H1 (cell line): Measurements from ENCODE around the gene TMEM176B. TPM values are rescaled to one million over a fixed set of nuclear protein-coding genes. Genes with fewer than 3 reads are reported as not detected.

Source experiments
- CTCF ChIA-PET: fragments of 300-600 bp; sonication (Branson Sonifier 250); formaldehyde crosslinking; loops from one replicate; lab custom pipeline; 2021; ENCODE audit not compliant: partially characterized antibody; lab: Charles Lee
- POLR2A ChIA-PET: fragments of 300-600 bp; sonication (Branson Sonifier 250); formaldehyde crosslinking; loops from one replicate; lab custom pipeline; 2021; ENCODE audit warnings: inconsistent platforms; ENCODE audit not compliant: partially characterized antibody; lab: Charles Lee
- DNase-seq, 2 experiments: peaks; one replicate each; pipeline versions ENCODE4 v3.0.0 to v3.0.0-alpha.2; 2010 to 2022; ENCODE audit warnings: low spot score in 2 of 2, low read depth in 1 of 2, mixed read lengths in 1 of 2
- FAIRE-seq: peaks from 2 replicates; lab custom pipeline; 2011; peaks lifted over from hg19 to GRCh38; lab: Jason Lieb, UNC
- H2AFZ ChIP-seq: 2 replicates; pipeline ENCODE4 v1.8.1; 2012; ENCODE audit warnings: low read length, inconsistent platforms
- H2AK5ac ChIP-seq: 2 replicates; pipeline ENCODE4 v1.6.1; 2013; ENCODE audit warnings: low read depth, low read length
- H2BK120ac ChIP-seq: replicated peaks from 2 replicates; pipeline ENCODE3; 2013; ENCODE audit warnings: low read depth, low read length, inconsistent platforms
- H2BK12ac ChIP-seq: 2 replicates; pipeline ENCODE4 v1.6.1; 2013; ENCODE audit warnings: low read depth, low read length
- H2BK15ac ChIP-seq: 2 replicates; pipeline ENCODE4 v1.6.1; 2013; ENCODE audit warnings: low read length
- H2BK20ac ChIP-seq: 2 replicates; pipeline ENCODE4 v1.6.1; 2013; ENCODE audit warnings: low read length
- H2BK5ac ChIP-seq: 2 replicates; pipeline ENCODE4 v1.6.1; 2013; ENCODE audit warnings: low read depth, low read length
- H3K14ac ChIP-seq: 2 replicates; pipeline ENCODE4 v1.6.1; 2013; ENCODE audit warnings: inconsistent platforms; ENCODE audit not compliant: insufficient read length
- H3K18ac ChIP-seq: 2 replicates; pipeline ENCODE4 v1.6.1; 2013; ENCODE audit warnings: low read length; ENCODE audit errors: extremely low read depth
- H3K23ac ChIP-seq: 2 replicates; pipeline ENCODE4 v1.6.1; 2013; ENCODE audit warnings: inconsistent platforms; ENCODE audit not compliant: insufficient read length
- H3K23me2 ChIP-seq: 2 replicates; pipeline ENCODE4 v1.6.1; 2013; ENCODE audit warnings: low read depth, low read length
- H3K27ac ChIP-seq: 2 replicates; pipeline ENCODE4 v1.6.1; 2011; ENCODE audit warnings: low read depth, low read length, inconsistent platforms
- H3K27me3 ChIP-seq, 4 experiments: replicated peaks in 1 of 4; 1 replicate in 1 of 4; 2 replicates in 3 of 4; pipeline versions ENCODE4 v1.6.1 to v1.8.1; 2011 to 2013; ENCODE audit warnings: low read length in 3 of 4, mild to moderate bottlenecking in 3 of 4, inconsistent platforms in 2 of 4, mixed read lengths in 2 of 4, moderate library complexity in 1 of 4; ENCODE audit not compliant: control insufficient read depth in 3 of 4, insufficient read depth in 3 of 4; ENCODE audit errors: extremely low read depth in 1 of 4
- H3K36me3 ChIP-seq, 4 experiments: 2 replicates each; pipeline versions ENCODE4 v1.6.1 to v1.8.1; 2011 to 2013; ENCODE audit warnings: mild to moderate bottlenecking in 4 of 4, low read length in 3 of 4, moderate library complexity in 2 of 4, control low read depth in 1 of 4, inconsistent platforms in 1 of 4; ENCODE audit not compliant: insufficient read depth in 4 of 4, control insufficient read depth in 2 of 4
- H3K4ac ChIP-seq: replicated peaks from 2 replicates; pipeline ENCODE3; 2013; ENCODE audit warnings: low read length, low read depth, mixed read lengths, inconsistent platforms; ENCODE audit not compliant: insufficient read length
- H3K4me1 ChIP-seq, 4 experiments: replicated peaks in 1 of 4; 1 replicate in 1 of 4; 2 replicates in 3 of 4; pipeline versions ENCODE4 v1.6.1 to v1.8.1; 2011 to 2013; ENCODE audit warnings: low read length in 3 of 4, inconsistent platforms in 2 of 4, mixed read lengths in 1 of 4; ENCODE audit not compliant: insufficient read depth in 4 of 4, control insufficient read depth in 3 of 4
- H3K4me2 ChIP-seq, 2 experiments: 2 replicates each; pipeline versions ENCODE4 v1.6.1 to v1.8.1; 2011 to 2013; ENCODE audit warnings: low read depth in 2 of 2, low read length in 2 of 2, control low read depth in 1 of 2, inconsistent platforms in 1 of 2, mild to moderate bottlenecking in 1 of 2; ENCODE audit not compliant: insufficient read depth in 1 of 2
- H3K4me3 ChIP-seq, 4 experiments: fragments of 200-600, 300-600 bp in 1 of 4; sonication (generic), shearing (Covaris generic), sonication (Bioruptor Twin) in 1 of 4; 2 replicates each; pipeline versions ENCODE4 v1.5.1 to v1.8.1; 2011 to 2016; ENCODE audit warnings: low read length in 4 of 4, low read depth in 3 of 4, control low read depth in 2 of 4, inconsistent platforms in 2 of 4, mild to moderate bottlenecking in 2 of 4, mixed read lengths in 1 of 4, moderate library complexity in 1 of 4; ENCODE audit not compliant: insufficient read depth in 2 of 4; ENCODE audit errors: extremely low read depth in 1 of 4
- H3K56ac ChIP-seq: replicated peaks from 2 replicates; pipeline ENCODE3; 2013; ENCODE audit warnings: low read depth, mild to moderate bottlenecking, mixed read lengths, low read length, inconsistent platforms; ENCODE audit not compliant: insufficient read length
- H3K79me1 ChIP-seq: 2 replicates; pipeline ENCODE4 v1.6.1; 2013; ENCODE audit warnings: low read depth, low read length, control low read depth
- H3K79me2 ChIP-seq, 2 experiments: 2 replicates each; pipeline versions ENCODE4 v1.6.1 to v1.8.1; 2012 to 2013; ENCODE audit warnings: low read length in 2 of 2, mild to moderate bottlenecking in 2 of 2, inconsistent platforms in 1 of 2; ENCODE audit not compliant: insufficient read depth in 2 of 2, control insufficient read depth in 1 of 2
- H3K9ac ChIP-seq, 4 experiments: replicated peaks in 1 of 4; 1 replicate in 1 of 4; 2 replicates in 3 of 4; pipeline versions ENCODE4 v1.6.1 to v1.8.1; 2011 to 2013; ENCODE audit warnings: low read depth in 3 of 4, low read length in 3 of 4, control low read depth in 2 of 4, mild to moderate bottlenecking in 2 of 4, moderate library complexity in 2 of 4, inconsistent platforms in 1 of 4; ENCODE audit errors: extremely low read depth in 1 of 4
- H3K9me3 ChIP-seq, 2 experiments: 2 replicates each; pipeline versions ENCODE4 v1.6.1 to v1.8.1; 2012 to 2013; ENCODE audit warnings: mild to moderate bottlenecking in 2 of 2, moderate library complexity in 2 of 2, control low read depth in 1 of 2, inconsistent platforms in 1 of 2, low read depth in 1 of 2, low read length in 1 of 2, mixed read lengths in 1 of 2; ENCODE audit not compliant: insufficient read depth in 2 of 2
- H4K20me1 ChIP-seq, 2 experiments: replicated peaks in 1 of 2; 2 replicates each; pipeline versions ENCODE3 to v1.8.1; 2011 to 2013; ENCODE audit warnings: inconsistent platforms in 2 of 2, low read length in 2 of 2, mild to moderate bottlenecking in 1 of 2; ENCODE audit not compliant: insufficient read depth in 2 of 2, control insufficient read depth in 1 of 2
- H4K5ac ChIP-seq: 2 replicates; pipeline ENCODE4 v1.6.1; 2013; ENCODE audit warnings: low read length, low read depth, mixed read lengths, inconsistent platforms; ENCODE audit not compliant: insufficient read length
- H4K8ac ChIP-seq: 2 replicates; pipeline ENCODE4 v1.8.0; 2013; ENCODE audit warnings: mild to moderate bottlenecking, moderate library complexity, low read length, inconsistent platforms; ENCODE audit not compliant: insufficient read depth; ENCODE audit errors: extremely low read depth
- H4K91ac ChIP-seq: replicated peaks from 2 replicates; pipeline ENCODE3; 2013; ENCODE audit warnings: low read length, mixed read lengths, inconsistent platforms; ENCODE audit not compliant: insufficient read length
- CHD1 ChIP-seq: IDR thresholded peaks from 2 replicates; pipeline ENCODE4 v1.6.1; 2012; ENCODE audit warnings: low read depth, low read length, improper control_type of control experiment
- CHD2 ChIP-seq: IDR thresholded peaks from 2 replicates; pipeline ENCODE4 v1.6.1; 2012; ENCODE audit warnings: low read length, improper control_type of control experiment
- CREB1 ChIP-seq: IDR thresholded peaks from 2 replicates; pipeline ENCODE4 v1.6.1; 2012; ENCODE audit warnings: inconsistent platforms
- CTBP2 ChIP-seq: IDR thresholded peaks from 2 replicates; pipeline ENCODE4 v1.7.0; 2011; ENCODE audit warnings: borderline replicate concordance, mild to moderate bottlenecking, moderate library complexity, mixed read lengths, low read length; ENCODE audit not compliant: insufficient read depth, insufficient read length
- E2F6 ChIP-seq: IDR thresholded peaks from 2 replicates; pipeline ENCODE4 v1.6.1; 2012; ENCODE audit warnings: inconsistent platforms
- GTF2F1 ChIP-seq: IDR thresholded peaks from 2 replicates; pipeline ENCODE4 v1.6.1; 2012; ENCODE audit warnings: low read depth, low read length, improper control_type of control experiment, borderline replicate concordance
- POLR2AphosphoS5 ChIP-seq: IDR thresholded peaks from 2 replicates; pipeline ENCODE4 v1.6.1; 2011; ENCODE audit warnings: low read depth, low read length
- TAF1 ChIP-seq: IDR thresholded peaks from 2 replicates; pipeline ENCODE4 v1.6.1; 2011; ENCODE audit warnings: mild to moderate bottlenecking, low read depth, low read length
- TEAD4 ChIP-seq: IDR thresholded peaks from 2 replicates; pipeline ENCODE4 v1.6.1; 2012; ENCODE audit warnings: low read depth, low read length, inconsistent platforms, mixed read lengths
- USF2 ChIP-seq: IDR thresholded peaks from 2 replicates; pipeline ENCODE4 v1.6.1; 2011; ENCODE audit warnings: low read length, improper control_type of control experiment
- WGBS, 2 experiments: shearing (Covaris generic) in 1 of 2; methylation state at CpG; one replicate each; pipeline versions ENCODE4 v1.1.6 to v1.1.7; 2013 to 2015; ENCODE audit warnings: low lambda C conversion rate in 2 of 2, mixed read lengths in 2 of 2, inconsistent platforms in 1 of 2, low coverage in 1 of 2, missing lambda C conversion rate in 1 of 2; ENCODE audit not compliant: insufficient replicate concordance in 2 of 2, insufficient coverage in 1 of 2, insufficient read length in 1 of 2; ENCODE audit errors: extremely low coverage in 1 of 2, missing lambda C conversion rate in 1 of 2; 5-methylcytosine and 5-hydroxymethylcytosine counted together
- polyA plus RNA-seq, 7 experiments: library from polyadenylated mRNA; depleted of rRNA in 3 of 7; stranded (reverse) in 5 of 7; unstranded in 2 of 7; fragments of >200 nt in 5 of 7; fragments of 200-250 nt in 2 of 7; gene quantifications; 1 replicate in 5 of 7; 2 replicates in 1 of 7; 4 replicates in 1 of 7; pipeline versions ENCODE4 v1.2.1 to v1.2.3, GENCODE V29; 2011 to 2013; ENCODE audit warnings: missing spikeins in 2 of 7, mixed read lengths in 2 of 7
- total RNA-seq: library from RNA; stranded (reverse); fragmentation: NEBNext Ultra II Directional; extraction: Animal tissue kit (Norgen Biotek cat#: 25700); gene quantifications from 2 replicates; pipeline ENCODE4 v1.2.1, GENCODE V29; 2021
- TF ChIP-seq, protein P1 (sequence below): IDR thresholded peaks from 2 replicates; pipeline ENCODE4 v1.6.1; 2012; ENCODE audit warnings: inconsistent platforms
- TF ChIP-seq, protein P2 (sequence below): IDR thresholded peaks from 2 replicates; pipeline ENCODE4 v1.6.1; 2011; ENCODE audit warnings: low read depth, mild to moderate bottlenecking, low read length; ENCODE audit not compliant: insufficient read depth

The TMEM176B gene
- total and polyA plus RNA-seq, 2 of the 8 experiments (the other 6 are each of a cell fraction or from before 2014, with no cell fraction given) = 1.2 to 2.1 TPM

DNA sequence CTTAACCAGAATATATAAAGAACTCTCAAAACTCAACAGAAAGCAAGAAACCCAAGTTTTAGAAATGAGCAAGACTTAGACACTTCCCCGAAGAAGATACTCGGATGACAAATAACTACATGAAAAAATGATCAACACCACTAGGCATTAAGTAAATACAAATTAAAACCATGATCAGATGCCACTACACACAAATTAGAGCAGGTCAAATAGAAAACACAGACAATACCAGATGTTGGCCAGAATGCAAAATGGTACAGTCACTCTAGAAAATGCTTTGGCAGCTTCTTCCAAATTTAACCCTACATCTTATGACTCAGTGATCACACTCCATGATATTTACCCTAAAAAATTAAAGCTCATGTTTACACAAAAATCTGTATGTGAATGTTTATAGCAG lies 18.8 kb upstream of the TMEM176B start:
- Histone ChIP-seq H3K27ac (no peak overlapping the region), H4K5ac (no peak overlapping the region), H3K79me2 (no peaks in the 10 kb centered on the region), H4K91ac (no peak overlapping the region), H3K14ac (no peak overlapping the region), H3K27me3 (no peaks in the 10 kb centered on the region; a peak in 2 of 7 replicates), H3K56ac (no peak overlapping the region), H3K23ac (no peak overlapping the region), H3K79me1 (no peaks in the 10 kb centered on the region), H2AFZ (no peak overlapping the region), H3K9ac (no peak overlapping the region), H2BK15ac (no peak overlapping the region), H2BK20ac (no peak overlapping the region), H4K8ac (no peak overlapping the region), H2BK5ac (no peak overlapping the region), H2AK5ac (no peak overlapping the region), H2BK12ac (no peak overlapping the region), H3K4me2 (no peak overlapping the region), H3K4me3 (no peak overlapping the region), H3K23me2 (no peaks in the 10 kb centered on the region), H3K18ac (no peak overlapping the region), H4K20me1 (no peaks in the 10 kb centered on the region), H3K4ac (no peak overlapping the region), H3K9me3 (peaks cover 0 to 6% of the 10 kb centered on the region in 2 experiments; a peak in 1 of 4 replicates), H3K36me3 (no peaks in the 10 kb centered on the region; a peak in 1 of 8 replicates), H3K4me1 (peaks cover 3 to 11% (median 4%) of the 10 kb centered on the region in 4 experiments; a peak in 6 of 7 replicates), H2BK120ac (no peak overlapping the region)
- no peak for DNase-seq
- FAIRE-seq = no peak
- 88% methylated on average over 2 of the region's 2 CpGs; no CpG with 5 or more reads in 1 of the 2 experiments for WGBS, 2 experiments
- ChIA-PET POLR2A (no interaction called here), CTCF (interaction anchor here (1.3 kb wide), 1 partner anchor 10 kb away, joined by 3 read pairs; no protein-coding TSS in a partner anchor)
- TF ChIP-seq, protein P1, sequence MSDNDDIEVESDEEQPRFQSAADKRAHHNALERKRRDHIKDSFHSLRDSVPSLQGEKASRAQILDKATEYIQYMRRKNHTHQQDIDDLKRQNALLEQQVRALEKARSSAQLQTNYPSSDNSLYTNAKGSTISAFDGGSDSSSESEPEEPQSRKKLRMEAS = no peak
- TF ChIP-seq POLR2AphosphoS5 = no peak
- TF ChIP-seq CREB1 = no peak
- TF ChIP-seq GTF2F1 = no peak
- TF ChIP-seq USF2 = no peak
- no peak for TF ChIP-seq TEAD4
- TF ChIP-seq TAF1 = no peak
- no peak for TF ChIP-seq E2F6
- TF ChIP-seq, protein P2, sequence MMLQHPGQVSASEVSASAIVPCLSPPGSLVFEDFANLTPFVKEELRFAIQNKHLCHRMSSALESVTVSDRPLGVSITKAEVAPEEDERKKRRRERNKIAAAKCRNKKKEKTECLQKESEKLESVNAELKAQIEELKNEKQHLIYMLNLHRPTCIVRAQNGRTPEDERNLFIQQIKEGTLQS = no peak
- no peak for TF ChIP-seq CTBP2
- no peak for TF ChIP-seq CHD1
- TF ChIP-seq CHD2 = no peak
